HG02870 (cell line): ENCODE measurements around the gene RCAN1.
"Not testable (repeated sequence)": the region's sequence is repeated elsewhere in the genome, so short reads cannot be mapped to it uniquely, and the experiment has no call there.

Experiments used
- ATAC-seq: cut with Tn5 transposase; IDR thresholded peaks from one replicate; pipeline ENCODE4 v1.9.1; 2021; ENCODE audit warnings: mild to moderate bottlenecking, moderate library complexity; ENCODE audit not compliant: unreplicated experiment

The RCAN1 gene

GRCh38 chr21:34570313-34570712 lies 44.6 kb downstream of the RCAN1 start:
- ATAC-seq, result no peak

GRCh38 chr21:34569381-34569979 lies 45.4 kb downstream of the RCAN1 start:
- ATAC-seq, result no peak

GRCh38 chr21:34568801-34569200 lies 46.1 kb downstream of the RCAN1 start:
- not testable (repeated sequence) for ATAC-seq

GRCh38 chr21:34567604-34568155 lies 47.2 kb downstream of the RCAN1 start:
- ATAC-seq, result no peak

GRCh38 chr21:34565238-34565637 lies 49.7 kb downstream of the RCAN1 start:
- no peak for ATAC-seq

GRCh38 chr21:34563370-34563769 lies 51.5 kb downstream of the RCAN1 start:
- ATAC-seq, result not testable (repeated sequence)

GRCh38 chr21:34561806-34562205 lies 53.1 kb downstream of the RCAN1 start:
- no peak for ATAC-seq

GRCh38 chr21:34560609-34561008 lies 54.3 kb downstream of the RCAN1 start:
- ATAC-seq, result no peak

- no peak for ATAC-seq
Measured at GRCh38 chr21:34560021-34560420, 54.9 kb downstream of the RCAN1 start.

- ATAC-seq, result no peak
Measured at GRCh38 chr21:34559089-34559631, 55.8 kb downstream of the RCAN1 start.

- ATAC-seq, result no peak
Measured at GRCh38 chr21:34558166-34558565, 56.7 kb downstream of the RCAN1 start.

- ATAC-seq, result no peak
Measured at GRCh38 chr21:34557261-34557660, 57.7 kb downstream of the RCAN1 start.

GRCh38 chr21:34554670-34555069 lies 60.2 kb downstream of the RCAN1 start:
- ATAC-seq, result not testable (repeated sequence)

GRCh38 chr21:34554227-34554626 lies 60.7 kb downstream of the RCAN1 start:
- no peak for ATAC-seq

GRCh38 chr21:34553151-34553952 lies 61.6 kb downstream of the RCAN1 start:
- ATAC-seq, result no peak

GRCh38 chr21:34552360-34553098 lies 62.4 kb downstream of the RCAN1 start:
- ATAC-seq, result no peak

- no peak for ATAC-seq
Measured at GRCh38 chr21:34550182-34550799, 64.6 kb downstream of the RCAN1 start.

- no peak for ATAC-seq
Measured at GRCh38 chr21:34548781-34549376, 66.0 kb downstream of the RCAN1 start.

- no peak for ATAC-seq
Measured at GRCh38 chr21:34546542-34546941, 68.4 kb downstream of the RCAN1 start.
